ENCODE data around the gene COP1. TPM values are rescaled to one million over a fixed set of nuclear protein-coding genes. Genes with fewer than 3 reads are reported as not detected.

COP1 gene
- total RNA-seq, 1 donor from 2014 or later: 70.0 TPM

- TF ChIP-seq CTCF (IDR thresholded peaks at IDR 0.05; ENCODE audit: insufficient read depth, low read length, severe bottlenecking): no peak
- H3K4me3 ChIP-seq (ENCODE audit: low read depth, low read length): no peak overlapping the region
- no peak for FAIRE-seq
- no peaks in the 10 kb centered on the region for H3K36me3 ChIP-seq (ENCODE audit: control insufficient read depth, insufficient read depth, low read length)
- DNase-seq (ENCODE audit: low read depth): no peak
- H3K27me3 ChIP-seq (ENCODE audit: control insufficient read depth, insufficient read depth, low read length): no peaks in the 10 kb centered on the region
These were observed 305.8 kb downstream of the COP1 start for GRCh38 chr1:175901076-175901836.

- DNase-seq (ENCODE audit: low read depth) (no peak), FAIRE-seq (no peak)
- TF ChIP-seq CTCF (IDR thresholded peaks at IDR 0.05; ENCODE audit: insufficient read depth, low read length, severe bottlenecking): no peak
- Histone ChIP-seq H3K27me3 (ENCODE audit: control insufficient read depth, insufficient read depth, low read length) (no peaks in the 10 kb centered on the region), H3K4me3 (ENCODE audit: low read depth, low read length) (no peak overlapping the region), H3K36me3 (ENCODE audit: control insufficient read depth, insufficient read depth, low read length) (no peaks in the 10 kb centered on the region)
These were observed 306.9 kb downstream of the COP1 start for GRCh38 chr1:175900171-175900570.

DNA sequence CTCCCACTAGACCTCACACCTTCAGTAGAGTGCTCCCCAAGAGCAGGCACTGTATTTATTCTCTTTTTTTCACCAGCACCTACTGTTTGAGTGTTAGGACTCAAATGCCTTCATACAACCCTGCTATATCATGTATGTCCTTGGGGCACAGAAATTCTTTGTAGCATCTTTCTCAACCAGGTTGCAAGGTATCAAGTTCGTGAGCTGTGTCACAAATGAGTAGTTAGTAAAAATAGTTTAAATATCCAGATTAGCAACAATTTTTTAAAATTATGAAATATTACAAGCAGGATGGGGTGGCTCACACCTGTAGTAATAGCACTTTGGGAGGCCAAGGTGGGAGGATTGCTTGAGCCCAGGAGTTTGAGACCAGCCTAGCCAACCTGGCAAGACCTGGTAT is 311.1 kb downstream of the COP1 start:
- H3K4me3 ChIP-seq (ENCODE audit: low read depth, low read length): no peak overlapping the region
- TF ChIP-seq CTCF (IDR thresholded peaks at IDR 0.05; ENCODE audit: insufficient read depth, low read length, severe bottlenecking): no peak
- no peak for DNase-seq (ENCODE audit: low read depth)
- no peaks in the 10 kb centered on the region for H3K36me3 ChIP-seq (ENCODE audit: control insufficient read depth, insufficient read depth, low read length)
- H3K27me3 ChIP-seq (ENCODE audit: control insufficient read depth, insufficient read depth, low read length): no peaks in the 10 kb centered on the region
- no peak for FAIRE-seq
